Stomach (tissue), 9 donors: ENCODE data around the gene ABHD12B. TPM values are rescaled to one million over a fixed set of nuclear protein-coding genes. Genes with fewer than 3 reads are reported as not detected.

Experiments used
- DNase-seq, 2 donors: peaks; one replicate each; pipeline versions ENCODE4 v3.0.0 to v3.0.0-alpha.2; 2013 to 2019
- H3K27ac ChIP-seq, 5 donors: fragments of 200-600 bp in 4 of 5; sonication (generic) in 4 of 5; one replicate each; pipeline ENCODE4 v1.5.1; 2013 to 2019; ENCODE audit warnings: mild to moderate bottlenecking in 1 of 5, moderate library complexity in 1 of 5
- H3K27me3 ChIP-seq, 3 donors: fragments of 200-600 bp; sonication (generic); one replicate each; pipeline ENCODE4 v1.5.1; 2017 to 2019; ENCODE audit warnings: mixed run types in 1 of 3
- H3K36me3 ChIP-seq, 4 donors: fragments of 200-600 bp; sonication (generic); 1 replicate in 3 of 4; 2 replicates in 1 of 4; pipeline ENCODE4 v1.5.1; 2016 to 2019
- H3K4me1 ChIP-seq, 4 donors: fragments of 200-600 bp; sonication (generic); one replicate each; pipeline ENCODE4 v1.5.1; 2016 to 2019
- H3K4me3 ChIP-seq, 4 donors: fragments of 200-600 bp; sonication (generic) in 3 of 4; one replicate each; pipeline ENCODE4 v1.5.1; 2016 to 2019; ENCODE audit warnings: mild to moderate bottlenecking in 1 of 4
- H3K9me3 ChIP-seq, 4 donors: fragments of 200-600 bp; sonication (generic); one replicate each; pipeline ENCODE4 v1.5.1; 2016 to 2019
- EP300 ChIP-seq: sonication (generic); formaldehyde crosslinking; IDR thresholded peaks from one replicate; pipeline ENCODE4 v1.6.1; 2017; ENCODE audit warnings: antibody characterized with exemption
- POLR2A ChIP-seq, 4 donors: fragments of 450-650 bp; IDR thresholded peaks; one replicate each; pipeline ENCODE4 v1.6.1; 2016; ENCODE audit warnings: antibody characterized with exemption in 4 of 4, control low read depth in 2 of 4, mild to moderate bottlenecking in 1 of 4, moderate library complexity in 1 of 4
- POLR2AphosphoS5 ChIP-seq, 3 donors: sonication (generic); formaldehyde crosslinking; IDR thresholded peaks; one replicate each; pipeline ENCODE4 v1.6.1; 2016; ENCODE audit warnings: antibody characterized with exemption in 3 of 3
- WGBS, 5 donors: extraction: QIAGEN DNeasy Blood & Tissue Kit in 3 of 5; methylation state at CpG; one replicate each; pipeline versions ENCODE4 v1.1.5 to v1.1.7; 2013 to 2018; 5-methylcytosine and 5-hydroxymethylcytosine counted together
- intact Hi-C: fragments of 100-400 bp; cut with DNase I; formaldehyde crosslinking; loops from one replicate; pipeline ENCODE4 v1.15.1; 2023; ENCODE audit warnings: low total_unique reads
- polyA plus RNA-seq, 3 donors: library from polyadenylated mRNA; stranded (reverse); fragments of 200-250 nt; gene quantifications; one replicate each; pipeline ENCODE4 v1.2.3, GENCODE V29; 2013
- total RNA-seq, 5 donors: library from RNA; depleted of rRNA; stranded (reverse); fragments of >200 nt; gene quantifications; one replicate each; pipeline versions ENCODE4 v1.1.0 to v1.2.3, GENCODE V29; 2014 to 2016
- TF ChIP-seq, protein P1 (sequence below), 7 experiments: fragments of 450-650 bp in 4 of 7; fragments of 200-600 bp in 3 of 7; sonication (generic) in 3 of 7; IDR thresholded peaks; one replicate each; pipeline ENCODE4 v1.5.1; 2016 to 2019; ENCODE audit warnings: antibody characterized with exemption in 7 of 7, control low read depth in 2 of 7, mild to moderate bottlenecking in 1 of 7
- donor health status: healthy with polysubstance abuse.
- donor health status: Bipolar disorder and iron deficiency.
- donor health status: healthy.

The ABHD12B gene
- total and polyA plus RNA-seq, 8 donors, result 0.23 TPM; not detected in 7

DNA sequence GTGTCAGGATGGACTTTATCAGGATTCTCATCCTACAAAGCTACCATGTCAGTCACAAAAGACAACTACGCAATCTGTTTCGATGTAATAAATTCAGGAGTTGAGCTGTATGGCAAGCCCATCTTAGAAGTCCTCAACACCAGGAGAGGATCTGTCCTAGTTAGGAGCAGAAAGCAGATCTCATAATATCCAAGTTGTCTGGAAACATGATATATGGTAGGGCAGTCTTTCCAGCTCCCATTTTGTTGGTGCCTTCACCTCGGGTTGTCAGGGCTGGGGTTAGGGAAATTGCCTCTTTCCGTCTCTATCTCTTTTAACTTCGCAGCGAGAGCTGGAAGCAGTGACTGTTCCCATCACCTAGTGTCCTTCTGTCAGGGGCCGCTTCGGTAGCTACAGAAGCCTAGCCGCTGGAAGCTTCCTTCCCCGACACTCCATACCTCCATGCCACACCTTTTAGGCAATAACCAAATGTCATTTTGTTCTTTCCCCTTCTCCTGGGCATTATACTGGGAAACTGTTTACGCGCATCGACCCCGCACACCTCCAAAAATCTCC, 42.3 kb upstream of the ABHD12B start:
- peak overlapping the region in 4 of 5 donors; percentile 87 to 97 (median 91) for H3K27ac ChIP-seq
- peak overlapping the region; percentile 85 to 95 (median 92) for H3K4me3 ChIP-seq
- H3K9me3 ChIP-seq, result no peaks in the 10 kb centered on the region
- TF ChIP-seq, protein P1, sequence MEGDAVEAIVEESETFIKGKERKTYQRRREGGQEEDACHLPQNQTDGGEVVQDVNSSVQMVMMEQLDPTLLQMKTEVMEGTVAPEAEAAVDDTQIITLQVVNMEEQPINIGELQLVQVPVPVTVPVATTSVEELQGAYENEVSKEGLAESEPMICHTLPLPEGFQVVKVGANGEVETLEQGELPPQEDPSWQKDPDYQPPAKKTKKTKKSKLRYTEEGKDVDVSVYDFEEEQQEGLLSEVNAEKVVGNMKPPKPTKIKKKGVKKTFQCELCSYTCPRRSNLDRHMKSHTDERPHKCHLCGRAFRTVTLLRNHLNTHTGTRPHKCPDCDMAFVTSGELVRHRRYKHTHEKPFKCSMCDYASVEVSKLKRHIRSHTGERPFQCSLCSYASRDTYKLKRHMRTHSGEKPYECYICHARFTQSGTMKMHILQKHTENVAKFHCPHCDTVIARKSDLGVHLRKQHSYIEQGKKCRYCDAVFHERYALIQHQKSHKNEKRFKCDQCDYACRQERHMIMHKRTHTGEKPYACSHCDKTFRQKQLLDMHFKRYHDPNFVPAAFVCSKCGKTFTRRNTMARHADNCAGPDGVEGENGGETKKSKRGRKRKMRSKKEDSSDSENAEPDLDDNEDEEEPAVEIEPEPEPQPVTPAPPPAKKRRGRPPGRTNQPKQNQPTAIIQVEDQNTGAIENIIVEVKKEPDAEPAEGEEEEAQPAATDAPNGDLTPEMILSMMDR (IDR thresholded peaks at IDR 0.05), result no peak
- no peak for TF ChIP-seq POLR2AphosphoS5 (IDR thresholded peaks at IDR 0.05)
- no peak for TF ChIP-seq POLR2A (IDR thresholded peaks at IDR 0.05)
- intact Hi-C loops, result no loop called here
- H3K4me1 ChIP-seq, result peaks cover 11 to 71% (median 46%) of the 10 kb centered on the region in 4 donors
- no peak for DNase-seq
- WGBS, 5 donors, result 20 to 26% (median 22%) methylated on average over 14 of the region's 14 CpGs
- H3K36me3 ChIP-seq, result no peaks in the 10 kb centered on the region
- no peaks in the 10 kb centered on the region for H3K27me3 ChIP-seq

DNA sequence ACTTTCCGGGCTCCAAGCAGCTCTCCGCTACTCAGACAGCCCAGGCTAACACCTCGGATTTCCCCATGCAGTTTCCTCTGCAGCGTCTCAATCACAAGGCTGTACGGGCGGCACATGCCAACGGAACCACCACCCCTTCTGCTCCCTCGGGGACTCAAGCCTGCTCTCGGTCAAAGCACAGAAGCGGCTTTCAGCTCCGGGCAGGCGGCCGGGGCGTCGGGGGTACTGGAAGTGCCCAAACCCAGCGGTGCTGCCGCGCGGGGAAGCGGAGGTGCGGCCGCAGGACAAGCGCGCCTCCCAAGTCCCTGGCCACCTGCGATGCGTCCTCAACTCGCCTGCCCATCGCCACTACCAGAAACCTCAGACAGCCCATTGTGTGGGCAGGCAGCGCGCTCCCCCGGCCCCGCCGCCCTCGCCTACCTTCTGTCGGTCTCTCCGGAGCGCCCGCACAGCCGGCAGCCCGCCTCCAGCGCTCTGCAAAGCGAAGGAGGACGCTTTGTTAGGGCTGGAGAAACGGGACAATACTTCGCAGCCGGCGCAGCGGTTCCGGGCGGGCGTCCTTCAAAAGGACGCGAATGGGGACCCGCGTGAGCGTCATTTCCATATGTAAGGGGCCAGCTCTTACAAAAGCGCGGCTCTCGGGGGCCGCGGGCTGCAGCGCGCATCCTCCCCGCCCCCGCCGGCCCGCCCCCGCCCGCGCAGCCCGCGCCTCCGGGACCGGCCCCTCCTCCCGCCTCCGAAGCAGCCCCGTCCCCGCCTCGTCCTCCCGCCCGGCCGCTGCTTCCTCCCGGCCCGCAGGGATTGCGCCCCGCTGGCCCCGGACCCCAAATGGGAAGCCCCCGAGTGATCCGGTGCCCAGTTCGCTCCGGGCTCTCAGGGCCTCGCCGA, 41.6 kb upstream of the ABHD12B start:
- Histone ChIP-seq H3K4me1 (peaks cover 11 to 64% (median 44%) of the 10 kb centered on the region in 4 donors), H3K27me3 (no peaks in the 10 kb centered on the region), H3K27ac (peak overlapping the region; percentile 87 to 99 (median 94)), H3K4me3 (peak overlapping the region; percentile 85 to 95 (median 92)), H3K36me3 (no peaks in the 10 kb centered on the region), H3K9me3 (no peaks in the 10 kb centered on the region)
- WGBS, 5 donors, result 0 to 1% (median 1%) methylated on average over 27 to 93 of the region's 93 CpGs
- TF ChIP-seq, protein P1 (IDR thresholded peaks at IDR 0.05), result no peak
- no peak for TF ChIP-seq POLR2AphosphoS5 (IDR thresholded peaks at IDR 0.05)
- TF ChIP-seq POLR2A (IDR thresholded peaks at IDR 0.05), result no peak
- TF ChIP-seq EP300, result no peak
- intact Hi-C loops, result no loop called here
- peak; percentile 51 to 80 for DNase-seq

DNA sequence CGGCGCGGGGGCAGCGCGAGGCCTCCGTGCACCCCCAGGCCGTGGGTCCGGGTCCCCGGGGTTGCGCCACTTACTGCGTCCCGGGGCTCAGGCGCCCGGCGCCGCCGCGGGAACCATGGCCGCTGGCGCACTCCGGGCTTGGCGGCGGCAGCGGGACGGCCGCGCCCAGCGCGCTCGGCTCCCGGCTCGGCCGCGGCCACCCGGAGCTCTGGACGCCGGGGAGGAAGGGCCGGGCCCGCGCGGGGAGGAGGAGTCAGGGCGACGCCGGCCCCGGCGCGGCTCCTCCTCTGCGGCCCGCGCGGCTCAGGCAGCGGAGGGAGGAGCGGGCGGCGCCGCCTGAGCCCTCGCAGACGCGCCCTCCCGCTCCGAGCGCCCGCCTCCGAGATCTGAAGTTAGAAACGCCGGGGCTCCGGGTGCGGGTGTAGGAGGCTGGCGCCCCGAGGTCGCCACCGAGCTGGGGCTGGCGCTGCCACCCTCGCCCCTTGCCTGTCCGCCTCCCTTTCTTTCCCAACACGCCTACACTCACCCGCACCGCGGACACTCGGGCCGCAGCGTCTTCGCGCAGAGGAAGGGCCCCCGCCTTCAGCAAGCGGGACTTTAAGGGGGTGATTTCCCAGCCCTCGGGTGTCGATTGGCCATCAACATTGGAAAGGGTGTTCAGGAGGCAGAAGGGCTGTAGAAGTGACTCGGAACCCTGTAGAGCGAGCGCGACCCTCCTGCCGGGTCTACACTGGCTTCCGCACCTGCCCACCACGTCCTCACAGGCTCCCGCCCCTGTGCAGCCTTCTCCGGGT, 40.7 kb upstream of the ABHD12B start, which contains the start of gene NIN:
Gene NIN, minus strand, starts transcription at position 231 of the 794 bp plus-strand sequence. CDS start 9,106 bp downstream, outside the sequence.
- no peaks in the 10 kb centered on the region for H3K36me3 ChIP-seq
- DNase-seq, result peak; percentile 83 to 96
- peak within 1 kb of the TSS; percentile 87 to 99 (median 94) for H3K27ac ChIP-seq
- peaks cover 11 to 55% (median 42%) of the 10 kb centered on the region in 4 donors for H3K4me1 ChIP-seq
- no peak for TF ChIP-seq POLR2A (IDR thresholded peaks at IDR 0.05)
- TF ChIP-seq POLR2AphosphoS5 (IDR thresholded peaks at IDR 0.05), result peak in 2 of 3 donors; percentile 10 to 19
- intact Hi-C loops, result no loop called here
- H3K9me3 ChIP-seq, result no peaks in the 10 kb centered on the region
- H3K4me3 ChIP-seq, result peak within 1 kb of the TSS; percentile 85 to 95 (median 92)
- no peaks in the 10 kb centered on the region for H3K27me3 ChIP-seq
- WGBS, 5 donors, result 0 to 2% (median 1%) methylated on average over 11 to 95 of the region's 97 CpGs

DNA sequence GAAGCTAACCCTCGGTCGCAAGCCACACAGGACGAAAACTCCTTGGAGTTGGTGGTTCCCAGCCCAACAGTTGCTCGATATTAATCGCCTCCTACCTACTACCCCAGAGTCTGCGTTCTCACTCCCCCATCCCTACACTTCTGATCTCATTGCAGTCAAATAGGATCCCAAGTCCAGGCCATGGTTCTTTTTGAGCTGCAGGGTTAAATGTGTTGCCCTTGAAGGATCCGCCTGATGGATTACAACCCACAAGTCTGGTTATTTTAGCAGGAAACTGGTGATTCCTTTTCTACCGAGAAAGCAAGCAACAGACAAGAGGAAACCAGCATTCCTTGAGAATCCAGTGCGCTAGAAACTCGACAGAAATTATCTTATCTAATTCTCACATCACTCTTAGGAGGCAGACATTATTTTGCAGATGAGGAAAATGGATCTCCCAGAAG, 40.1 kb upstream of the ABHD12B start:
- Histone ChIP-seq H3K9me3 (no peaks in the 10 kb centered on the region), H3K27me3 (no peaks in the 10 kb centered on the region), H3K36me3 (no peaks in the 10 kb centered on the region), H3K27ac (peak overlapping the region; percentile 87 to 99 (median 94)), H3K4me3 (peak overlapping the region; percentile 85 to 95 (median 92)), H3K4me1 (peaks cover 11 to 51% (median 39%) of the 10 kb centered on the region in 4 donors)
- intact Hi-C loops, result no loop called here
- 7 to 16% (median 10%) methylated on average over 10 of the region's 10 CpGs for WGBS, 5 donors
- DNase-seq, result no peak
- TF ChIP-seq POLR2A (IDR thresholded peaks at IDR 0.05) (no peak), POLR2AphosphoS5 (IDR thresholded peaks at IDR 0.05) (no peak), EP300 (no peak)
- TF ChIP-seq, protein P1 (IDR thresholded peaks at IDR 0.05), result no peak
